A549 (cell line): ENCODE measurements around the gene ARHGAP22.

Experiments used
- BHLHE40 ChIP-seq: IDR thresholded peaks from 2 replicates; pipeline ENCODE4 v1.6.1; 2012; ENCODE audit warnings: low read depth, low read length, inconsistent platforms
- EP300 ChIP-seq, 2 experiments: fragments of >200 bp; sonication (Bioruptor Twin); formaldehyde crosslinking; IDR thresholded peaks; 2 replicates in 1 of 2; 3 replicates in 1 of 2; pipeline ENCODE4 v1.6.1; 2016 to 2017
- FOSL2 ChIP-seq, 2 experiments: fragments of 450-650 bp in 1 of 2; fragments of >200 bp in 1 of 2; sonication (Bioruptor Twin) in 1 of 2; formaldehyde crosslinking; IDR thresholded peaks; 2 replicates each; pipeline versions ENCODE4 v1.5.0 to v1.6.1; 2016 to 2020; ENCODE audit warnings: mild to moderate bottlenecking in 1 of 2, moderate library complexity in 1 of 2
- HDAC2 ChIP-seq: fragments of 200-600 bp; sonication (generic); IDR thresholded peaks from 2 replicates; pipeline ENCODE4 v1.6.1; 2016
- POLR2A ChIP-seq: IDR thresholded peaks from 2 replicates; pipeline ENCODE4 v1.6.1; 2012; ENCODE audit warnings: mild to moderate bottlenecking, low read length
- RNF2 ChIP-seq: fragments of 200-600 bp; sonication (generic); IDR thresholded peaks from 2 replicates; pipeline ENCODE4 v1.6.1; 2016; ENCODE audit warnings: low read depth, mild to moderate bottlenecking, antibody characterized with exemption, moderate library complexity, borderline replicate concordance
- SREBF2 ChIP-seq: fragments of 450-650 bp; IDR thresholded peaks from 2 replicates; pipeline ENCODE4 v1.6.1; 2014; ENCODE audit warnings: mild to moderate bottlenecking, moderate library complexity
- TF ChIP-seq, protein P1 (sequence below): fragments of >200 bp; sonication (Bioruptor Twin); formaldehyde crosslinking; IDR thresholded peaks from 3 replicates; pipeline ENCODE4 v1.5.1; 2016

DNA sequence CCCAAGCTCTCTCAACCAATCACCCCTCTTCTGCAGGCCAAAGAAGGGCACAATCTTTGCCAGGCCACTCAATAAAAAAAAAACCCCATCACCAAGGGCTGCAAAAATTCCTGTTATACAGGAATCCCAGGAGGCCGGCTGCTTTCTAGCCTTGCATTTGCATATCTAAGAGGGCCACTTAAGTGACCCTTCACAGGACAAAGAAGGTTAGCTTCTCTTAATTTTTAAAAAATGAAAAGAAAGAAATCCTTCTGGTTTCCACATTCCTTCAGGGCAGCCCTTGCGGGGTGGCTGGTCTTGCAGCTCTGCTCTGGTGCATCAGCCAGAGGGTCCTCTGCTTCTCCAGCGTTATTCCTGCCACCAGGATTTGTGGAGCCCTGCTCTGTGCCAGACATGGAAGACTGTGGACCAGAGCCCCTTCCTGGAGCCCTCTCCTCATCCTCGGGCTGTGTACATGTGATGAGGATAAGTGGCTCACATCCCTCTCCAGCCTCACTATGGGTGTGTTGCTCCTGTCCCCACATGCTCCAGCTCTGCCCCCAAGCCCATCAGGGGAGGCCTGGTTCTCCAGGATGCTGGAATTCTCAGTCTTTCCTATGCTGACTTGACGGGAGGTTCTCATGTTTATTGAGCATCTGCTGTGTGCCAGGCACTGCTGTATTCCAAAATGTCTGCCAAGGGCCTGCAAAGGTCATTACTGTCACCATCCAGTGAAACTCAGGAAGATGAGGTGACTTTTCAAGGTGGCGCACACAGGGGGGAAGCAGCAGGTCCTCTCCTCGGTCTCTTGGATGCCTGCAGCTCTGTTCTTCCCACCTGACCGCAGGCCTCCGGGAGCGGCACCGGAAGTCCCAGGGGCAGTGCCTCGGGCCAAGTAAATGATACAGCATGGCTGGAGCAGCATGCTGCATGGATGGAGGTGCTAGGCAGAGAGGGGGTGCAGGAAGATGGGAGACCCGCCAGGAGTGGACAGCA lies 67.7 kb downstream of the ARHGAP22 start:
- TF ChIP-seq POLR2A, result no peak
- no peak for TF ChIP-seq EP300 (IDR thresholded peaks at IDR 0.05)
- TF ChIP-seq, protein P1, sequence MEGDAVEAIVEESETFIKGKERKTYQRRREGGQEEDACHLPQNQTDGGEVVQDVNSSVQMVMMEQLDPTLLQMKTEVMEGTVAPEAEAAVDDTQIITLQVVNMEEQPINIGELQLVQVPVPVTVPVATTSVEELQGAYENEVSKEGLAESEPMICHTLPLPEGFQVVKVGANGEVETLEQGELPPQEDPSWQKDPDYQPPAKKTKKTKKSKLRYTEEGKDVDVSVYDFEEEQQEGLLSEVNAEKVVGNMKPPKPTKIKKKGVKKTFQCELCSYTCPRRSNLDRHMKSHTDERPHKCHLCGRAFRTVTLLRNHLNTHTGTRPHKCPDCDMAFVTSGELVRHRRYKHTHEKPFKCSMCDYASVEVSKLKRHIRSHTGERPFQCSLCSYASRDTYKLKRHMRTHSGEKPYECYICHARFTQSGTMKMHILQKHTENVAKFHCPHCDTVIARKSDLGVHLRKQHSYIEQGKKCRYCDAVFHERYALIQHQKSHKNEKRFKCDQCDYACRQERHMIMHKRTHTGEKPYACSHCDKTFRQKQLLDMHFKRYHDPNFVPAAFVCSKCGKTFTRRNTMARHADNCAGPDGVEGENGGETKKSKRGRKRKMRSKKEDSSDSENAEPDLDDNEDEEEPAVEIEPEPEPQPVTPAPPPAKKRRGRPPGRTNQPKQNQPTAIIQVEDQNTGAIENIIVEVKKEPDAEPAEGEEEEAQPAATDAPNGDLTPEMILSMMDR, result no peak
- no peak for TF ChIP-seq FOSL2 (IDR thresholded peaks at IDR 0.05)
- no peak for TF ChIP-seq FOSL2 (CRISPR knock-in tag; IDR thresholded peaks at IDR 0.05)
- no peak for TF ChIP-seq BHLHE40
- TF ChIP-seq HDAC2, result no peak
- no peak for TF ChIP-seq SREBF2
- TF ChIP-seq RNF2, result no peak
